ENCODE data around the gene GATA2.

GATA2 gene

GRCh38 chr3:128442949-128443348, 50.1 kb downstream of the GATA2 start:
- DNase-seq (ENCODE audit: low read depth in 1 of 2, low spot score in 1 of 2) = no peak
- no peak for TF ChIP-seq CTCF (IDR thresholded peaks at IDR 0.05; ENCODE audit: insufficient read depth, low read length)
- no peak for TF ChIP-seq POLR2AphosphoS5 (IDR thresholded peaks at IDR 0.05; ENCODE audit: low read depth)
- TF ChIP-seq REST (IDR thresholded peaks at IDR 0.05; ENCODE audit: insufficient replicate concordance, low read depth) = no peak
- TF ChIP-seq GABPA (IDR thresholded peaks at IDR 0.05; ENCODE audit: low read depth) = no peak
- TF ChIP-seq SPI1 (IDR thresholded peaks at IDR 0.05; ENCODE audit: borderline replicate concordance, low read depth) = no peak
- H3K4me3 ChIP-seq (replicated peaks; ENCODE audit: insufficient read depth, low read length) = no peak overlapping the region
- no peaks in the 10 kb centered on the region for H3K27me3 ChIP-seq (ENCODE audit: insufficient read depth, poor library complexity, severe bottlenecking)
- no peak overlapping the region for H3K27ac ChIP-seq (replicated peaks)

GRCh38 chr3:128442070-128442469, 50.9 kb downstream of the GATA2 start:
- no peak overlapping the region for H3K4me3 ChIP-seq (replicated peaks; ENCODE audit: insufficient read depth, low read length)
- DNase-seq (ENCODE audit: low read depth in 1 of 2, low spot score in 1 of 2) = no peak
- H3K27ac ChIP-seq (replicated peaks) = no peak overlapping the region
- no peak for TF ChIP-seq POLR2AphosphoS5 (IDR thresholded peaks at IDR 0.05; ENCODE audit: low read depth)
- TF ChIP-seq GABPA (IDR thresholded peaks at IDR 0.05; ENCODE audit: low read depth) = no peak
- TF ChIP-seq REST (IDR thresholded peaks at IDR 0.05; ENCODE audit: insufficient replicate concordance, low read depth) = no peak
- TF ChIP-seq CTCF (IDR thresholded peaks at IDR 0.05; ENCODE audit: insufficient read depth, low read length) = no peak
- TF ChIP-seq SPI1 (IDR thresholded peaks at IDR 0.05; ENCODE audit: borderline replicate concordance, low read depth) = no peak
- H3K27me3 ChIP-seq (ENCODE audit: insufficient read depth, poor library complexity, severe bottlenecking) = no peaks in the 10 kb centered on the region

- TF ChIP-seq GABPA (IDR thresholded peaks at IDR 0.05; ENCODE audit: low read depth) (no peak), CTCF (IDR thresholded peaks at IDR 0.05; ENCODE audit: insufficient read depth, low read length) (no peak), POLR2AphosphoS5 (IDR thresholded peaks at IDR 0.05; ENCODE audit: low read depth) (no peak), REST (IDR thresholded peaks at IDR 0.05; ENCODE audit: insufficient replicate concordance, low read depth) (no peak), SPI1 (IDR thresholded peaks at IDR 0.05; ENCODE audit: borderline replicate concordance, low read depth) (no peak)
- DNase-seq (ENCODE audit: low read depth in 1 of 2, low spot score in 1 of 2) = no peak
- H3K27me3 ChIP-seq (ENCODE audit: insufficient read depth, poor library complexity, severe bottlenecking) = no peaks in the 10 kb centered on the region
- no peak overlapping the region for H3K27ac ChIP-seq (replicated peaks)
- no peak overlapping the region for H3K4me3 ChIP-seq (replicated peaks; ENCODE audit: insufficient read depth, low read length)
Observed at GRCh38 chr3:128439226-128439625, 53.8 kb downstream of the GATA2 start.
